ENCODE measurements around the gene VSIG10L2.

DNA sequence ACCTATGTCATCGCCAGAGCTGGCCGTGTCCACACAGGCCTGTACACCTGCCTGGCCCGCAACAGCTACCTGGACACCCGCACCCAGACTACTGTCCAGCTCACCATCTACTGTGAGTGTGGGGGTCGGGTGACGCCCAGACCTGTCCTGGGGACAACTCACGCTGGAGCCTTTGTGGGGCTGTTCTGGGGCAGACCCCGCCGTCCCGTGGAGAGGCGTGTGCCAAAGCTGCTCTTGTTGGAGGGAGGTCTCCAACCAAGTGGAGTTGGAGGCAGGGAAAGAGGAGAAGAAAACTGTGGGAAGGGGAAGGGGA is 4.3 kb downstream of the VSIG10L2 start:
- TF ChIP-seq EZH2 (IDR thresholded peaks at IDR 0.05; ENCODE audit: low read depth) = no peak
- TF ChIP-seq, protein P1, sequence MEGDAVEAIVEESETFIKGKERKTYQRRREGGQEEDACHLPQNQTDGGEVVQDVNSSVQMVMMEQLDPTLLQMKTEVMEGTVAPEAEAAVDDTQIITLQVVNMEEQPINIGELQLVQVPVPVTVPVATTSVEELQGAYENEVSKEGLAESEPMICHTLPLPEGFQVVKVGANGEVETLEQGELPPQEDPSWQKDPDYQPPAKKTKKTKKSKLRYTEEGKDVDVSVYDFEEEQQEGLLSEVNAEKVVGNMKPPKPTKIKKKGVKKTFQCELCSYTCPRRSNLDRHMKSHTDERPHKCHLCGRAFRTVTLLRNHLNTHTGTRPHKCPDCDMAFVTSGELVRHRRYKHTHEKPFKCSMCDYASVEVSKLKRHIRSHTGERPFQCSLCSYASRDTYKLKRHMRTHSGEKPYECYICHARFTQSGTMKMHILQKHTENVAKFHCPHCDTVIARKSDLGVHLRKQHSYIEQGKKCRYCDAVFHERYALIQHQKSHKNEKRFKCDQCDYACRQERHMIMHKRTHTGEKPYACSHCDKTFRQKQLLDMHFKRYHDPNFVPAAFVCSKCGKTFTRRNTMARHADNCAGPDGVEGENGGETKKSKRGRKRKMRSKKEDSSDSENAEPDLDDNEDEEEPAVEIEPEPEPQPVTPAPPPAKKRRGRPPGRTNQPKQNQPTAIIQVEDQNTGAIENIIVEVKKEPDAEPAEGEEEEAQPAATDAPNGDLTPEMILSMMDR (conservative IDR thresholded peaks at IDR 0.05) = no peak
